Liver (tissue), 9 donors: ENCODE results near the gene CHN2. TPM values are rescaled to one million over a fixed set of nuclear protein-coding genes. Genes with fewer than 3 reads are reported as not detected.

ENCODE experiments used
- DNase-seq: peaks from one replicate; pipeline ENCODE4 v3.0.0-alpha.2; 2017; ENCODE audit warnings: low spot score
- H3K27ac ChIP-seq, 2 donors: one replicate each; pipeline ENCODE4 v1.7.0; 2013; ENCODE audit warnings: inconsistent platforms in 2 of 2, low read length in 2 of 2, control low read depth in 1 of 2, low read depth in 1 of 2, mild to moderate bottlenecking in 1 of 2
- H3K27me3 ChIP-seq, 4 donors: one replicate each; pipeline versions ENCODE4 v1.6.1 to v1.7.0; 2013; ENCODE audit warnings: low read length in 3 of 4, inconsistent platforms in 1 of 4, mild to moderate bottlenecking in 1 of 4, moderate library complexity in 1 of 4; ENCODE audit not compliant: control insufficient read depth in 4 of 4, insufficient read depth in 4 of 4
- H3K36me3 ChIP-seq, 4 donors: one replicate each; pipeline versions ENCODE4 v1.6.1 to v1.7.0; 2013; ENCODE audit warnings: low read length in 3 of 4, mild to moderate bottlenecking in 3 of 4, low read depth in 1 of 4, moderate library complexity in 1 of 4; ENCODE audit not compliant: control insufficient read depth in 4 of 4, insufficient read depth in 3 of 4
- H3K4me1 ChIP-seq, 4 donors: one replicate each; pipeline versions ENCODE4 v1.6.1 to v1.7.0; 2013; ENCODE audit warnings: low read length in 3 of 4, mild to moderate bottlenecking in 3 of 4, moderate library complexity in 1 of 4; ENCODE audit not compliant: control insufficient read depth in 4 of 4, insufficient read depth in 4 of 4
- H3K4me3 ChIP-seq, 3 donors: one replicate each; pipeline versions ENCODE4 v1.6.1 to v1.7.0; 2013; ENCODE audit warnings: low read length in 3 of 3, control low read depth in 1 of 3, low read depth in 1 of 3, mild to moderate bottlenecking in 1 of 3
- H3K9ac ChIP-seq, 2 donors: one replicate each; pipeline ENCODE4 v1.7.0; 2013; ENCODE audit warnings: low read length in 2 of 2, mild to moderate bottlenecking in 2 of 2, moderate library complexity in 2 of 2, control low read depth in 1 of 2, low read depth in 1 of 2
- H3K9me3 ChIP-seq, 4 donors: one replicate each; pipeline versions ENCODE4 v1.6.1 to v1.7.0; 2013; ENCODE audit warnings: low read length in 3 of 4; ENCODE audit not compliant: control insufficient read depth in 4 of 4
- ATF3 ChIP-seq: IDR thresholded peaks from 2 replicates; pipeline ENCODE4 v1.6.1; 2016; ENCODE audit warnings: antibody characterized with exemption
- CTCF ChIP-seq: fragments of 150-350 bp; IDR thresholded peaks from 2 replicates; pipeline ENCODE4 v1.5.1; 2017; ENCODE audit warnings: improper control_type of control experiment, low read depth, low read length; ENCODE audit not compliant: missing input control
- EGR1 ChIP-seq, 2 donors: IDR thresholded peaks; 2 replicates each; pipeline ENCODE4 v1.6.1; 2016 to 2018; ENCODE audit warnings: antibody characterized with exemption in 2 of 2, low read depth in 2 of 2
- FOXA1 ChIP-seq: IDR thresholded peaks from 2 replicates; pipeline ENCODE4 v1.6.1; 2016; ENCODE audit warnings: antibody characterized with exemption
- FOXA2 ChIP-seq: IDR thresholded peaks from 2 replicates; pipeline ENCODE4 v1.6.1; 2016; ENCODE audit warnings: antibody characterized with exemption
- HNF4A ChIP-seq, 2 donors: conservative IDR thresholded peaks; 2 replicates each; pipeline ENCODE4 v1.6.1; 2016; ENCODE audit warnings: antibody characterized with exemption in 2 of 2, mild to moderate bottlenecking in 2 of 2
- HNF4G ChIP-seq: IDR thresholded peaks from 2 replicates; pipeline ENCODE4 v1.6.1; 2016; ENCODE audit warnings: antibody characterized with exemption
- JUND ChIP-seq, 2 donors: IDR thresholded peaks; 2 replicates each; pipeline ENCODE4 v1.6.1; 2016; ENCODE audit warnings: antibody characterized with exemption in 2 of 2
- NR2F2 ChIP-seq: IDR thresholded peaks from 2 replicates; pipeline ENCODE4 v1.6.1; 2016; ENCODE audit warnings: antibody characterized with exemption
- RAD21 ChIP-seq, 2 donors: IDR thresholded peaks; 2 replicates each; pipeline ENCODE4 v1.6.1; 2016; ENCODE audit warnings: antibody characterized with exemption in 2 of 2, mild to moderate bottlenecking in 2 of 2
- REST ChIP-seq: IDR thresholded peaks from 2 replicates; pipeline ENCODE4 v1.6.1; 2016; ENCODE audit warnings: antibody characterized with exemption, mild to moderate bottlenecking
- RXRA ChIP-seq, 2 donors: IDR thresholded peaks; 2 replicates each; pipeline ENCODE4 v1.6.1; 2017 to 2018; ENCODE audit warnings: antibody characterized with exemption in 2 of 2, mild to moderate bottlenecking in 1 of 2
- TAF1 ChIP-seq: conservative IDR thresholded peaks from 2 replicates; pipeline ENCODE4 v1.6.1; 2016; ENCODE audit warnings: antibody characterized with exemption, mild to moderate bottlenecking
- YY1 ChIP-seq: IDR thresholded peaks from 2 replicates; pipeline ENCODE4 v1.6.1; 2016; ENCODE audit warnings: antibody characterized with exemption, mild to moderate bottlenecking
- ZBTB33 ChIP-seq: IDR thresholded peaks from 2 replicates; pipeline ENCODE4 v1.6.1; 2016; ENCODE audit warnings: antibody characterized with exemption
- WGBS: extraction: QIAGEN DNeasy Blood & Tissue Kit; methylation state at CpG from one replicate; pipeline ENCODE4 v1.1.7; 2013; 5-methylcytosine and 5-hydroxymethylcytosine counted together
- polyA plus RNA-seq, 2 donors: library from polyadenylated mRNA; stranded (reverse) in 1 of 2; unstranded in 1 of 2; fragments of 200-250 nt in 1 of 2; fragments of >200 nt in 1 of 2; fragmentation: Nextera tagmentation in 1 of 2; extraction: Ambion mirVana in 1 of 2; gene quantifications; one replicate each; pipeline versions ENCODE4 v1.2.1 to v1.2.3, GENCODE V29; 2013 to 2015
- total RNA-seq, 2 donors: library from RNA; depleted of rRNA; stranded (reverse); fragments of >200 nt; gene quantifications; one replicate each; pipeline ENCODE4 v1.2.3, GENCODE V29; 2014
- donor health status: healthy.
- donor health status: healthy.
- donor health status: healthy.
- donor health status: healthy.
- donor health status: healthy.

The CHN2 gene
- total and polyA plus RNA-seq, 4 donors, result 8.3 to 25.4 (median 17.8) TPM

GRCh38 chr7:29288181-29289091 is 93.9 kb downstream of the CHN2 start:
- Histone ChIP-seq H3K9ac (no peak overlapping the region), H3K9me3 (no peaks in the 10 kb centered on the region), H3K27ac (no peak overlapping the region), H3K4me3 (no peak overlapping the region), H3K4me1 (peaks cover 7 to 62% (median 44%) of the 10 kb centered on the region in 4 donors), H3K36me3 (no peaks in the 10 kb centered on the region), H3K27me3 (no peaks in the 10 kb centered on the region)
- TF ChIP-seq CTCF, result no peak
- no peak for TF ChIP-seq TAF1
- no peak for TF ChIP-seq FOXA1
- TF ChIP-seq REST, result no peak
- TF ChIP-seq FOXA2, result no peak
- TF ChIP-seq ATF3, result no peak
- no peak for TF ChIP-seq RAD21 (IDR thresholded peaks at IDR 0.05)
- no peak for TF ChIP-seq HNF4A (conservative IDR thresholded peaks at IDR 0.05)
- TF ChIP-seq JUND (IDR thresholded peaks at IDR 0.05), result no peak
- no peak for TF ChIP-seq ZBTB33
- no peak for TF ChIP-seq RXRA (IDR thresholded peaks at IDR 0.05)
- no peak for TF ChIP-seq YY1
- TF ChIP-seq EGR1 (IDR thresholded peaks at IDR 0.05; ENCODE audit: low read depth in 2 of 2), result no peak
- TF ChIP-seq NR2F2, result no peak
- no peak for TF ChIP-seq HNF4G
- no peak for DNase-seq
- 93% methylated on average over 6 of the region's 6 CpGs for WGBS
